GM23338 (cell line): ENCODE results near the gene LMX1B. TPM values are rescaled to one million over a fixed set of nuclear protein-coding genes. Genes with fewer than 3 reads are reported as not detected.

Experiments used
- ATAC-seq: fragments of 200-7000 bp; cut with Tn5 transposase; 3 replicates; pipeline ENCODE4 v1.9.1; 2020
- DNase-seq: peaks from one replicate; pipeline ENCODE4 v3.0.0-alpha.2; 2015; ENCODE audit warnings: low spot score
- H2AFZ ChIP-seq: fragments of 200-600 bp; sonication (generic); 2 replicates; pipeline ENCODE4 v1.8.0; 2016; ENCODE audit warnings: antibody characterized with exemption, mild to moderate bottlenecking, moderate library complexity
- H3F3A ChIP-seq: fragments of 200-600 bp; sonication (generic); replicated peaks from 2 replicates; pipeline ENCODE4 v1.8.0; 2017; ENCODE audit warnings: antibody characterized with exemption, mixed run types, low read depth
- H3K27ac ChIP-seq: fragments of 200-600 bp; sonication (generic); 2 replicates; pipeline ENCODE4 v1.6.1; 2016; ENCODE audit warnings: low read depth
- H3K27me3 ChIP-seq: fragments of 200-600 bp; sonication (generic); 2 replicates; pipeline ENCODE4 v1.8.0; 2016; ENCODE audit warnings: mild to moderate bottlenecking, mixed run types, moderate library complexity; ENCODE audit not compliant: insufficient read depth
- H3K36me3 ChIP-seq: fragments of 200-600 bp; sonication (generic); 2 replicates; pipeline ENCODE4 v1.8.0; 2016; ENCODE audit warnings: mild to moderate bottlenecking; ENCODE audit not compliant: insufficient read depth
- H3K4me1 ChIP-seq: fragments of 200-600 bp; sonication (generic); 2 replicates; pipeline ENCODE4 v1.8.0; 2016; ENCODE audit warnings: mild to moderate bottlenecking, moderate library complexity; ENCODE audit not compliant: insufficient read depth
- H3K4me2 ChIP-seq: fragments of 200-600 bp; sonication (generic); 2 replicates; pipeline ENCODE4 v1.7.1; 2017; ENCODE audit warnings: mixed run types
- H3K4me3 ChIP-seq: fragments of 200-600 bp; sonication (generic); 2 replicates; pipeline ENCODE4 v1.6.1; 2016; ENCODE audit warnings: mixed run types
- H3K79me2 ChIP-seq: fragments of 200-600 bp; sonication (generic); replicated peaks from 2 replicates; pipeline ENCODE4 v1.8.0; 2017; ENCODE audit warnings: mild to moderate bottlenecking; ENCODE audit not compliant: insufficient read depth
- H3K9me2 ChIP-seq: fragments of 200-600 bp; sonication (generic); 2 replicates; pipeline ENCODE4 v1.8.0; 2017; ENCODE audit not compliant: insufficient read depth
- H4K20me1 ChIP-seq: fragments of 200-600 bp; sonication (generic); replicated peaks from 2 replicates; pipeline ENCODE4 v1.8.0; 2017; ENCODE audit warnings: mild to moderate bottlenecking; ENCODE audit not compliant: insufficient read depth
- H3K27ac Mint-ChIP-seq: 2 replicates; pipeline ENCODE4 v1.8.0; 2020; ENCODE audit warnings: inconsistent platforms, mild to moderate bottlenecking, moderate library complexity, mixed read lengths
- H3K27me3 Mint-ChIP-seq: 3 replicates; pipeline ENCODE4 v1.8.0; 2022; ENCODE audit warnings: low read depth, mild to moderate bottlenecking, moderate library complexity, mixed read lengths, inconsistent platforms; ENCODE audit not compliant: insufficient read depth, poor library complexity
- H3K36me3 Mint-ChIP-seq: 3 replicates; pipeline ENCODE4 v1.8.0; 2021; ENCODE audit warnings: low read depth, mild to moderate bottlenecking, inconsistent platforms, moderate library complexity, mixed read lengths
- H3K4me1 Mint-ChIP-seq: 3 replicates; pipeline ENCODE4 v1.8.0; 2020; ENCODE audit warnings: mild to moderate bottlenecking, inconsistent platforms, mixed read lengths
- H3K4me3 Mint-ChIP-seq: 3 replicates; pipeline ENCODE4 v1.8.0; 2021; ENCODE audit warnings: moderate library complexity, mild to moderate bottlenecking, inconsistent platforms, mixed read lengths
- H3K9me3 Mint-ChIP-seq: 3 replicates; pipeline ENCODE4 v1.8.0; 2020; ENCODE audit warnings: moderate library complexity, mild to moderate bottlenecking, inconsistent platforms, mixed read lengths
- CREB1 ChIP-seq: fragments of 250-450 bp; sonication (Bioruptor Pico); IDR thresholded peaks from 2 replicates; pipeline ENCODE4 v1.5.0; 2020; ENCODE audit warnings: low read depth, mild to moderate bottlenecking, moderate library complexity
- EZH2phosphoT487 ChIP-seq: fragments of 200-600 bp; sonication (generic); IDR thresholded peaks from one replicate; pipeline ENCODE4 v1.8.1; 2018; ENCODE audit warnings: antibody characterized with exemption; ENCODE audit not compliant: unreplicated experiment
- JUNB ChIP-seq: IDR thresholded peaks from one replicate; pipeline ENCODE4 v1.6.1; 2016; ENCODE audit warnings: antibody characterized with exemption; ENCODE audit not compliant: unreplicated experiment
- NANOG ChIP-seq: IDR thresholded peaks from 2 replicates; pipeline ENCODE4 v1.6.1; 2016; ENCODE audit warnings: antibody characterized with exemption, borderline replicate concordance
- STAT1 ChIP-seq: IDR thresholded peaks from one replicate; pipeline ENCODE4 v1.6.1; 2016; ENCODE audit warnings: antibody characterized with exemption; ENCODE audit not compliant: unreplicated experiment
- ZNF331 ChIP-seq: fragments of 250-450 bp; sonication (Bioruptor Pico); IDR thresholded peaks from 2 replicates; pipeline ENCODE4 v1.5.0; 2020; ENCODE audit warnings: low read depth, mild to moderate bottlenecking, moderate library complexity
- polyA plus RNA-seq: library from polyadenylated mRNA; unstranded; fragments of >200 nt; fragmentation: Nextera tagmentation; extraction: Ambion mirVana; gene quantifications from 2 replicates; pipeline ENCODE4 v1.2.1, GENCODE V29; 2016
- total RNA-seq: library from RNA; depleted of rRNA; stranded (reverse); fragments of >200 nt; shearing (Covaris generic); gene quantifications from 2 replicates; pipeline ENCODE4 v1.2.3, GENCODE V29; 2014
- TF ChIP-seq, protein P1 (sequence below): IDR thresholded peaks from 2 replicates; pipeline ENCODE4 v1.6.1; 2016; ENCODE audit warnings: antibody characterized with exemption
- TF ChIP-seq, protein P2 (sequence below): fragments of 250-450 bp; sonication (Bioruptor Pico); IDR thresholded peaks from 2 replicates; pipeline ENCODE4 v1.5.0; 2020; ENCODE audit warnings: mild to moderate bottlenecking, moderate library complexity
- TF ChIP-seq, protein P3 (sequence below): IDR thresholded peaks from one replicate; pipeline ENCODE4 v1.6.1; 2018; ENCODE audit warnings: antibody characterized with exemption; ENCODE audit not compliant: unreplicated experiment

The LMX1B gene
- total and polyA plus RNA-seq, 2 experiments from 2014 or later, result 0.08 to 0.21 TPM

DNA sequence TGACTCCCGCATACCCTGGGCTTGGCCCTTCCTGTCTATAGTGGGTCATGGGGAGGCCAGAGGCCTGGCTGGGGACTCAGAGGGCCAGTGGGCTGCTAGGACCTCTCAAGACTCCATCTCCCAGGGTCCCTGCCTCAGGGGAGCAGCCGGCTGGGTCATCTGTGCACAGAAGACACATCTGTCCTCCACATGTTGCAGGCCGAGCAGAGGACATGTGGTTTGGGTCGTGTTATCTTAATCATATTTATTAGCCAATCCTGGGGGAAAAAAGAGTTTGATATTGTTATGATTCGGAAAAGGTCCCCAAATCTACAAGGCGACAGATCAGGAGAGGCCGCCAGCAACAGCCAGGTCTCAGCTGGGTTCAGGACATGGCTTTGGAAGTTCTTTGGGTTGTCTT is 14.4 kb downstream of the LMX1B start:
- TF ChIP-seq NANOG (no peak), CREB1 (no peak), EZH2phosphoT487 (no peak), ZNF331 (CRISPR knock-in tag) (no peak), STAT1 (no peak), JUNB (no peak)
- TF ChIP-seq, protein P1, sequence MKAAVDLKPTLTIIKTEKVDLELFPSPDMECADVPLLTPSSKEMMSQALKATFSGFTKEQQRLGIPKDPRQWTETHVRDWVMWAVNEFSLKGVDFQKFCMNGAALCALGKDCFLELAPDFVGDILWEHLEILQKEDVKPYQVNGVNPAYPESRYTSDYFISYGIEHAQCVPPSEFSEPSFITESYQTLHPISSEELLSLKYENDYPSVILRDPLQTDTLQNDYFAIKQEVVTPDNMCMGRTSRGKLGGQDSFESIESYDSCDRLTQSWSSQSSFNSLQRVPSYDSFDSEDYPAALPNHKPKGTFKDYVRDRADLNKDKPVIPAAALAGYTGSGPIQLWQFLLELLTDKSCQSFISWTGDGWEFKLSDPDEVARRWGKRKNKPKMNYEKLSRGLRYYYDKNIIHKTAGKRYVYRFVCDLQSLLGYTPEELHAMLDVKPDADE, result no peak
- TF ChIP-seq, protein P2, sequence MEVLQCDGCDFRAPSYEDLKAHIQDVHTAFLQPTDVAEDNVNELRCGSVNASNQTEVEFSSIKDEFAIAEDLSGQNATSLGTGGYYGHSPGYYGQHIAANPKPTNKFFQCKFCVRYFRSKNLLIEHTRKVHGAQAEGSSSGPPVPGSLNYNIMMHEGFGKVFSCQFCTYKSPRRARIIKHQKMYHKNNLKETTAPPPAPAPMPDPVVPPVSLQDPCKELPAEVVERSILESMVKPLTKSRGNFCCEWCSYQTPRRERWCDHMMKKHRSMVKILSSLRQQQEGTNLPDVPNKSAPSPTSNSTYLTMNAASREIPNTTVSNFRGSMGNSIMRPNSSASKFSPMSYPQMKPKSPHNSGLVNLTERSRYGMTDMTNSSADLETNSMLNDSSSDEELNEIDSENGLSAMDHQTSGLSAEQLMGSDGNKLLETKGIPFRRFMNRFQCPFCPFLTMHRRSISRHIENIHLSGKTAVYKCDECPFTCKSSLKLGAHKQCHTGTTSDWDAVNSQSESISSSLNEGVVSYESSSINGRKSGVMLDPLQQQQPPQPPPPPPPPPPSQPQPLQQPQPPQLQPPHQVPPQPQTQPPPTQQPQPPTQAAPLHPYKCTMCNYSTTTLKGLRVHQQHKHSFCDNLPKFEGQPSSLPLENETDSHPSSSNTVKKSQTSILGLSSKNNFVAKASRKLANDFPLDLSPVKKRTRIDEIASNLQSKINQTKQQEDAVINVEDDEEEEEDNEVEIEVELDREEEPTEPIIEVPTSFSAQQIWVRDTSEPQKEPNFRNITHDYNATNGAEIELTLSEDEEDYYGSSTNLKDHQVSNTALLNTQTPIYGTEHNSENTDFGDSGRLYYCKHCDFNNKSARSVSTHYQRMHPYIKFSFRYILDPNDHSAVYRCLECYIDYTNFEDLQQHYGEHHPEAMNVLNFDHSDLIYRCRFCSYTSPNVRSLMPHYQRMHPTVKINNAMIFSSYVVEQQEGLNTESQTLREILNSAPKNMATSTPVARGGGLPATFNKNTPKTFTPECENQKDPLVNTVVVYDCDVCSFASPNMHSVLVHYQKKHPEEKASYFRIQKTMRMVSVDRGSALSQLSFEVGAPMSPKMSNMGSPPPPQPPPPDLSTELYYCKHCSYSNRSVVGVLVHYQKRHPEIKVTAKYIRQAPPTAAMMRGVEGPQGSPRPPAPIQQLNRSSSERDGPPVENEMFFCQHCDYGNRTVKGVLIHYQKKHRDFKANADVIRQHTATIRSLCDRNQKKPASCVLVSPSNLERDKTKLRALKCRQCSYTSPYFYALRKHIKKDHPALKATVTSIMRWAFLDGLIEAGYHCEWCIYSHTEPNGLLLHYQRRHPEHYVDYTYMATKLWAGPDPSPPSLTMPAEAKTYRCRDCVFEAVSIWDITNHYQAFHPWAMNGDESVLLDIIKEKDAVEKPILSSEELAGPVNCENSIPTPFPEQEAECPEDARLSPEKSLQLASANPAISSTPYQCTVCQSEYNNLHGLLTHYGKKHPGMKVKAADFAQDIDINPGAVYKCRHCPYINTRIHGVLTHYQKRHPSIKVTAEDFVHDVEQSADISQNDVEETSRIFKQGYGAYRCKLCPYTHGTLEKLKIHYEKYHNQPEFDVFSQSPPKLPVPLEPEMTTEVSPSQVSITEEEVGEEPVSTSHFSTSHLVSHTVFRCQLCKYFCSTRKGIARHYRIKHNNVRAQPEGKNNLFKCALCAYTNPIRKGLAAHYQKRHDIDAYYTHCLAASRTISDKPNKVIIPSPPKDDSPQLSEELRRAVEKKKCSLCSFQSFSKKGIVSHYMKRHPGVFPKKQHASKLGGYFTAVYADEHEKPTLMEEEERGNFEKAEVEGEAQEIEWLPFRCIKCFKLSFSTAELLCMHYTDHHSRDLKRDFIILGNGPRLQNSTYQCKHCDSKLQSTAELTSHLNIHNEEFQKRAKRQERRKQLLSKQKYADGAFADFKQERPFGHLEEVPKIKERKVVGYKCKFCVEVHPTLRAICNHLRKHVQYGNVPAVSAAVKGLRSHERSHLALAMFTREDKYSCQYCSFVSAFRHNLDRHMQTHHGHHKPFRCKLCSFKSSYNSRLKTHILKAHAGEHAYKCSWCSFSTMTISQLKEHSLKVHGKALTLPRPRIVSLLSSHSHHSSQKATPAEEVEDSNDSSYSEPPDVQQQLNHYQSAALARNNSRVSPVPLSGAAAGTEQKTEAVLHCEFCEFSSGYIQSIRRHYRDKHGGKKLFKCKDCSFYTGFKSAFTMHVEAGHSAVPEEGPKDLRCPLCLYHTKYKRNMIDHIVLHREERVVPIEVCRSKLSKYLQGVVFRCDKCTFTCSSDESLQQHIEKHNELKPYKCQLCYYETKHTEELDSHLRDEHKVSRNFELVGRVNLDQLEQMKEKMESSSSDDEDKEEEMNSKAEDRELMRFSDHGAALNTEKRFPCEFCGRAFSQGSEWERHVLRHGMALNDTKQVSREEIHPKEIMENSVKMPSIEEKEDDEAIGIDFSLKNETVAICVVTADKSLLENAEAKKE (CRISPR knock-in tag), result no peak
- TF ChIP-seq, protein P3, sequence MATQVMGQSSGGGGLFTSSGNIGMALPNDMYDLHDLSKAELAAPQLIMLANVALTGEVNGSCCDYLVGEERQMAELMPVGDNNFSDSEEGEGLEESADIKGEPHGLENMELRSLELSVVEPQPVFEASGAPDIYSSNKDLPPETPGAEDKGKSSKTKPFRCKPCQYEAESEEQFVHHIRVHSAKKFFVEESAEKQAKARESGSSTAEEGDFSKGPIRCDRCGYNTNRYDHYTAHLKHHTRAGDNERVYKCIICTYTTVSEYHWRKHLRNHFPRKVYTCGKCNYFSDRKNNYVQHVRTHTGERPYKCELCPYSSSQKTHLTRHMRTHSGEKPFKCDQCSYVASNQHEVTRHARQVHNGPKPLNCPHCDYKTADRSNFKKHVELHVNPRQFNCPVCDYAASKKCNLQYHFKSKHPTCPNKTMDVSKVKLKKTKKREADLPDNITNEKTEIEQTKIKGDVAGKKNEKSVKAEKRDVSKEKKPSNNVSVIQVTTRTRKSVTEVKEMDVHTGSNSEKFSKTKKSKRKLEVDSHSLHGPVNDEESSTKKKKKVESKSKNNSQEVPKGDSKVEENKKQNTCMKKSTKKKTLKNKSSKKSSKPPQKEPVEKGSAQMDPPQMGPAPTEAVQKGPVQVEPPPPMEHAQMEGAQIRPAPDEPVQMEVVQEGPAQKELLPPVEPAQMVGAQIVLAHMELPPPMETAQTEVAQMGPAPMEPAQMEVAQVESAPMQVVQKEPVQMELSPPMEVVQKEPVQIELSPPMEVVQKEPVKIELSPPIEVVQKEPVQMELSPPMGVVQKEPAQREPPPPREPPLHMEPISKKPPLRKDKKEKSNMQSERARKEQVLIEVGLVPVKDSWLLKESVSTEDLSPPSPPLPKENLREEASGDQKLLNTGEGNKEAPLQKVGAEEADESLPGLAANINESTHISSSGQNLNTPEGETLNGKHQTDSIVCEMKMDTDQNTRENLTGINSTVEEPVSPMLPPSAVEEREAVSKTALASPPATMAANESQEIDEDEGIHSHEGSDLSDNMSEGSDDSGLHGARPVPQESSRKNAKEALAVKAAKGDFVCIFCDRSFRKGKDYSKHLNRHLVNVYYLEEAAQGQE, result no peak
- peaks cover 10% of the 10 kb centered on the region for H3F3A ChIP-seq
- peaks cover 22% of the 10 kb centered on the region for H3K4me1 ChIP-seq
- H3K4me2 ChIP-seq, result no peak overlapping the region
- H3K4me3 ChIP-seq, result no peak overlapping the region
- peaks cover 94% of the 10 kb centered on the region for H3K27me3 Mint-ChIP-seq
- H3K4me1 Mint-ChIP-seq, result peaks cover 15% of the 10 kb centered on the region
- DNase-seq (no peak), ATAC-seq (no peak)
- no peaks in the 10 kb centered on the region for H3K9me2 ChIP-seq
- no peaks in the 10 kb centered on the region for H3K36me3 ChIP-seq
- no peak overlapping the region for H3K4me3 Mint-ChIP-seq
- no peak overlapping the region for H2AFZ ChIP-seq
- H3K27me3 ChIP-seq, result peaks cover 99% of the 10 kb centered on the region
- no peak overlapping the region for H3K27ac ChIP-seq
- no peaks in the 10 kb centered on the region; the same call in 1 of the 2 replicates for H4K20me1 ChIP-seq
- no peaks in the 10 kb centered on the region for H3K79me2 ChIP-seq
- no peak overlapping the region for H3K27ac Mint-ChIP-seq
- H3K9me3 Mint-ChIP-seq, result no peaks in the 10 kb centered on the region
- no peaks in the 10 kb centered on the region for H3K36me3 Mint-ChIP-seq
